HEK293 (cell line): ENCODE results near the gene ZCCHC8.
"Not testable (repeated sequence)": the region's sequence is repeated elsewhere in the genome, so short reads cannot be mapped to it uniquely, and the experiment has no call there.

Source experiments
- CTCF ChIP-seq: fragments of 450-650 bp; formaldehyde crosslinking; IDR thresholded peaks from 2 replicates; pipeline ENCODE4 v1.5.1; 2016; ENCODE audit warnings: missing biosample characterization, missing genetic modification characterization
- PRDM1 ChIP-seq: fragments of 450-650 bp; formaldehyde crosslinking; IDR thresholded peaks from 2 replicates; pipeline ENCODE4; 2016; ENCODE audit warnings: missing biosample characterization, missing genetic modification characterization
- REST ChIP-seq: fragments of 450-650 bp; formaldehyde crosslinking; IDR thresholded peaks from 2 replicates; pipeline ENCODE4 v1.5.1; 2016; ENCODE audit warnings: missing biosample characterization, missing genetic modification characterization
- ZBTB17 ChIP-seq: fragments of 450-650 bp; formaldehyde crosslinking; IDR thresholded peaks from 2 replicates; pipeline ENCODE4 v1.5.1; 2016; ENCODE audit warnings: missing biosample characterization, missing genetic modification characterization
- ZNF121 ChIP-seq: fragments of 450-650 bp; formaldehyde crosslinking; IDR thresholded peaks from 2 replicates; pipeline ENCODE4 v1.5.1; 2016; ENCODE audit warnings: missing biosample characterization, missing genetic modification characterization
- ZNF394 ChIP-seq: fragments of 450-650 bp; formaldehyde crosslinking; IDR thresholded peaks from 2 replicates; pipeline ENCODE4 v1.5.1; 2016; ENCODE audit warnings: missing biosample characterization, missing genetic modification characterization, mild to moderate bottlenecking, moderate library complexity, borderline replicate concordance
- ZNF600 ChIP-seq: fragments of 450-650 bp; formaldehyde crosslinking; IDR thresholded peaks from 2 replicates; pipeline ENCODE4 v1.5.1; 2016; ENCODE audit warnings: missing biosample characterization, missing genetic modification characterization

- TF ChIP-seq ZNF394 (tag by site-specific recombination) (peak; percentile 100), REST (tag by site-specific recombination) (peak; percentile 92), ZNF121 (tag by site-specific recombination) (peak; percentile 91)
- not testable (repeated sequence) for TF ChIP-seq CTCF, ZNF600, ZBTB17, PRDM1 (tag by site-specific recombination)
Measured at GRCh38 chr12:122513028-122513427, 12.3 kb upstream of the ZCCHC8 start.
